A673 (cell line): Measurements from ENCODE around the gene NR1H3. TPM values are rescaled to one million over a fixed set of nuclear protein-coding genes. Genes with fewer than 3 reads are reported as not detected.

ENCODE experiments used
- BruUV-seq: library from RNA; stranded (reverse); fragments of 400-500 nt; replicated peaks from 2 replicates; lab custom pipeline; 2021; lab: Mats Ljungman, UMichigan
- CTCF ChIA-PET: fragments of 300-600 bp; sonication (Branson Sonifier 250); formaldehyde crosslinking; loops from one replicate; lab custom pipeline; 2022; ENCODE audit warnings: antibody characterized with exemption; lab: Charles Lee
- POLR2A ChIA-PET: fragments of 300-600 bp; sonication (Branson Sonifier 250); formaldehyde crosslinking; loops from one replicate; lab custom pipeline; 2022; ENCODE audit warnings: antibody characterized with exemption; ENCODE audit not compliant: low non-redundant PET; lab: Charles Lee
- DNase-seq: peaks from one replicate; pipeline ENCODE4 v3.0.0-alpha.2; 2015; ENCODE audit warnings: low spot score
- H3K27ac ChIP-seq: fragments of 200-600 bp; sonication (generic); 2 replicates; pipeline ENCODE4 v1.5.1; 2016; ENCODE audit warnings: mixed run types, low read depth, mild to moderate bottlenecking, mixed read lengths, antibody characterized with exemption, low read length; ENCODE audit not compliant: poor library complexity, severe bottlenecking
- H3K27me3 ChIP-seq: fragments of 200-600 bp; sonication (generic); replicated peaks from 2 replicates; pipeline ENCODE4 v1.6.1; 2017; ENCODE audit warnings: mixed run types, low read depth, mild to moderate bottlenecking, mixed read lengths, antibody characterized with exemption, low read length; ENCODE audit not compliant: insufficient read depth, poor library complexity
- H3K36me3 ChIP-seq: fragments of 200-600 bp; sonication (generic); 2 replicates; pipeline ENCODE4 v1.6.1; 2016; ENCODE audit warnings: mixed run types, mild to moderate bottlenecking, mixed read lengths, antibody characterized with exemption, low read length; ENCODE audit not compliant: insufficient read depth, poor library complexity, severe bottlenecking
- H3K4me1 ChIP-seq: fragments of 200-600 bp; sonication (generic); 2 replicates; pipeline ENCODE4 v1.6.1; 2017; ENCODE audit warnings: mixed run types, mild to moderate bottlenecking, mixed read lengths, antibody characterized with exemption, low read length; ENCODE audit not compliant: insufficient read depth, poor library complexity, severe bottlenecking
- H3K4me3 ChIP-seq: fragments of 200-600 bp; sonication (generic); 2 replicates; pipeline ENCODE4 v1.5.1; 2016; ENCODE audit warnings: low read depth, mixed run types, mild to moderate bottlenecking, mixed read lengths, low read length; ENCODE audit not compliant: poor library complexity, severe bottlenecking
- H3K9me3 ChIP-seq: fragments of 200-600 bp; sonication (generic); 2 replicates; pipeline ENCODE4 v1.6.1; 2016; ENCODE audit warnings: mixed run types, low read depth, mild to moderate bottlenecking, mixed read lengths, antibody characterized with exemption, low read length; ENCODE audit not compliant: poor library complexity, severe bottlenecking
- EZH2 ChIP-seq: fragments of 200-600 bp; sonication (generic); IDR thresholded peaks from 2 replicates; pipeline ENCODE4 v1.6.1; 2017; ENCODE audit warnings: borderline replicate concordance, low read depth, mild to moderate bottlenecking, mixed read lengths, antibody characterized with exemption, low read length; ENCODE audit not compliant: poor library complexity, severe bottlenecking
- intact Hi-C: fragments of 100-400 bp; cut with micrococcal nuclease; formaldehyde crosslinking; loops from one replicate; pipeline ENCODE4 v1.10.0; 2022; ENCODE audit not compliant: unreplicated experiment
- total RNA-seq: library from RNA; stranded (reverse); gene quantifications from 2 replicates; pipeline ENCODE4 v1.2.3, GENCODE V29; 2021
- TF ChIP-seq, protein P1 (sequence below): fragments of 300-800, 200-600 bp; sonication (generic); conservative IDR thresholded peaks from 2 replicates; pipeline ENCODE4 v1.5.1; 2017; ENCODE audit warnings: low read depth, mild to moderate bottlenecking, antibody characterized with exemption, low read length, moderate library complexity, mixed read lengths

The NR1H3 gene
- total RNA-seq, 1 experiment from 2014 or later = 14.5 TPM

DNA sequence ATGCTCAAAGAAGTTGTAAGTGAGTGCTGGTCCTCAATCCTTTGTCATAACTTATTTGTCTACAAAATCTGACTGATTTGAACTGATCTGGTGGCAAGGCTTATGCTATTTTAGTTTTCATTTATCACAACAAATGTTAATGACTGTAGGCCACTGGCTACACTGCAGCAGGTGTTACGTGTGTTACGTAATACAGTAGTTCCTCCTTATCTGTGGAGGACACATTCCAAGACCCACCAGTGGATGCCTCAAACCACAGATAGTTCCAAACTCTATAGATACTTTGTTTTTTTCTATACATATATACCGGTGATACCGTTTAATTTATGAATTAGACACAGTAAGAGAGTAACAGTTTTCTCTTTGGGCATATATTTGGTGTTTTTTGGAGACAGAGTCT lies 19.1 kb downstream of the NR1H3 start:
- no peak overlapping the region for H3K27ac ChIP-seq
- no peak overlapping the region for H3K4me3 ChIP-seq
- H3K27me3 ChIP-seq = no peaks in the 10 kb centered on the region
- ChIA-PET CTCF (no interaction called here), POLR2A (no interaction called here)
- no peak for DNase-seq
- peaks cover 5% of the 10 kb centered on the region for H3K4me1 ChIP-seq
- TF ChIP-seq EZH2 = no peak
- intact Hi-C loops = no loop called here
- H3K36me3 ChIP-seq = peaks cover 77% of the 10 kb centered on the region
- BruUV-seq = no TSS peak
- H3K9me3 ChIP-seq = no peaks in the 10 kb centered on the region

DNA sequence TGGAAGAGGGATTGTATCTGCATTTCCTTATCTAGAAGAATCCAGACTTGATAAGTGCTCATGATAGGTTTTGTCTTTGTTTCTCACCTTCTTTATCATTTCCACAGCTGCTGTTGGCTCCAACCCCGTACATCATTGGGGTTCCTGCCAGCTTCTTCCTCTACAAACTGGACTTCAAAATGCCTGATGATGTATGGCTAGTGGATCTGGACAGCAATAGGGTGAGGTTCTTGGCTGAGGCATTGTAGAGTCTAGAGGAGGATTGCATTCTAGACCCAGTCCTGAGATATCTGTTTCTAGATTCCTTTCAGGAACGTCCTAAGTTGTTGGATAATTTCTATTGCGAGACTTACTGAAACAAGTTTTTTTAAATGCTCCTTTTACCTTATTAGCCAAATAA lies 20.3 kb downstream of the NR1H3 start:
- ChIA-PET CTCF (no interaction called here), POLR2A (no interaction called here)
- Histone ChIP-seq H3K27ac (no peak overlapping the region), H3K4me1 (no peaks in the 10 kb centered on the region), H3K4me3 (no peak overlapping the region), H3K27me3 (no peaks in the 10 kb centered on the region), H3K9me3 (no peaks in the 10 kb centered on the region), H3K36me3 (peaks cover 86% of the 10 kb centered on the region)
- no peak for DNase-seq
- BruUV-seq = no TSS peak
- intact Hi-C loops = no loop called here
- TF ChIP-seq, protein P1, sequence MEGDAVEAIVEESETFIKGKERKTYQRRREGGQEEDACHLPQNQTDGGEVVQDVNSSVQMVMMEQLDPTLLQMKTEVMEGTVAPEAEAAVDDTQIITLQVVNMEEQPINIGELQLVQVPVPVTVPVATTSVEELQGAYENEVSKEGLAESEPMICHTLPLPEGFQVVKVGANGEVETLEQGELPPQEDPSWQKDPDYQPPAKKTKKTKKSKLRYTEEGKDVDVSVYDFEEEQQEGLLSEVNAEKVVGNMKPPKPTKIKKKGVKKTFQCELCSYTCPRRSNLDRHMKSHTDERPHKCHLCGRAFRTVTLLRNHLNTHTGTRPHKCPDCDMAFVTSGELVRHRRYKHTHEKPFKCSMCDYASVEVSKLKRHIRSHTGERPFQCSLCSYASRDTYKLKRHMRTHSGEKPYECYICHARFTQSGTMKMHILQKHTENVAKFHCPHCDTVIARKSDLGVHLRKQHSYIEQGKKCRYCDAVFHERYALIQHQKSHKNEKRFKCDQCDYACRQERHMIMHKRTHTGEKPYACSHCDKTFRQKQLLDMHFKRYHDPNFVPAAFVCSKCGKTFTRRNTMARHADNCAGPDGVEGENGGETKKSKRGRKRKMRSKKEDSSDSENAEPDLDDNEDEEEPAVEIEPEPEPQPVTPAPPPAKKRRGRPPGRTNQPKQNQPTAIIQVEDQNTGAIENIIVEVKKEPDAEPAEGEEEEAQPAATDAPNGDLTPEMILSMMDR = no peak
- no peak for TF ChIP-seq EZH2

DNA sequence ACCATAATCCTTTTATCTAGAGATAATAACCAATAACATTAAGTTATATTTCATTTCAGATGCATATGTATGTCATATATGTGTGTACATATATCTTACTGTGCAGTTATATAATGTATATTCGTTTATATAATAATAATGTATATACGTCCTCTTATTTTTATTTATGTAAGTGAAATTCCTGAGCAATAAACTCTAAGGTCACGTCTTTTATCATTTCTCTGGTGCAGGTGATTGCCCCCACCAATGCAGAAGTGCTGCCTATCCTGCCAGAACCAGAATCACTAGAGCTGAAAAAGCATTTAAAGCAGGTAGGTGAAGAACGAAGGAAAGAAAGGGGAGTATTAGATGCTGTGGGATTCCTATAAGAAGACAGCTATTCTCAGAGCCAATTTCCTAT lies 21.0 kb downstream of the NR1H3 start:
- Histone ChIP-seq H3K4me1 (no peaks in the 10 kb centered on the region), H3K4me3 (no peak overlapping the region), H3K27ac (no peak overlapping the region), H3K9me3 (no peaks in the 10 kb centered on the region), H3K36me3 (peaks cover 93% of the 10 kb centered on the region), H3K27me3 (no peaks in the 10 kb centered on the region)
- POLR2A ChIA-PET = no interaction called here
- CTCF ChIA-PET = no interaction called here
- no peak for DNase-seq
- intact Hi-C loops = no loop called here
- no TSS peak for BruUV-seq
- TF ChIP-seq, protein P1 = no peak
- TF ChIP-seq EZH2 = no peak

DNA sequence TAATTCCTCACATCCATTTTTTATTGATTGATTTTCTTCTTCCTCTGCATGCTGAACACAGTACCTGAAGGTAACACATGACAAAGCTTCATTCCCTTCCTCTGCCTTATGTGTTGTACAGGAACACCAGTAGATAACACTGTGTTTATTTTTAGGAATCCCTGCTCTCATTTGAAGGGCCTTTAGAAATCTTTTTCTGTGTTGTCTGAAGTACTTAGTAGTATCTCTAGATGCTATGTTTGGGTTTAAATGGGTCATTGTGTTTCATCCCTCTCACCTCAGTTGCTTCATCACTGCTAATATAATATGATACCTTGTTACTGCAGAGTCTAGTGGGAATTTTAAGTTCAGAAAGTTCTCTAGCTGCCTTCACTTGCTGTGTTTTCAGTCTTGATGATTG lies 22.3 kb downstream of the NR1H3 start:
- POLR2A ChIA-PET = no interaction called here

More for the DNA sequence above, 22.3 kb downstream of the NR1H3 start:
- intact Hi-C loops = no loop called here
- Histone ChIP-seq H3K27ac (no peak overlapping the region), H3K4me3 (no peak overlapping the region), H3K4me1 (no peaks in the 10 kb centered on the region), H3K9me3 (no peaks in the 10 kb centered on the region), H3K36me3 (peaks cover 98% of the 10 kb centered on the region), H3K27me3 (no peaks in the 10 kb centered on the region)
- BruUV-seq = no TSS peak
- no peak for DNase-seq
- CTCF ChIA-PET = no interaction called here
- no peak for TF ChIP-seq EZH2
- TF ChIP-seq, protein P1 = no peak
